Measurements from ENCODE around the gene PDIA4.

Gene PDIA4

DNA sequence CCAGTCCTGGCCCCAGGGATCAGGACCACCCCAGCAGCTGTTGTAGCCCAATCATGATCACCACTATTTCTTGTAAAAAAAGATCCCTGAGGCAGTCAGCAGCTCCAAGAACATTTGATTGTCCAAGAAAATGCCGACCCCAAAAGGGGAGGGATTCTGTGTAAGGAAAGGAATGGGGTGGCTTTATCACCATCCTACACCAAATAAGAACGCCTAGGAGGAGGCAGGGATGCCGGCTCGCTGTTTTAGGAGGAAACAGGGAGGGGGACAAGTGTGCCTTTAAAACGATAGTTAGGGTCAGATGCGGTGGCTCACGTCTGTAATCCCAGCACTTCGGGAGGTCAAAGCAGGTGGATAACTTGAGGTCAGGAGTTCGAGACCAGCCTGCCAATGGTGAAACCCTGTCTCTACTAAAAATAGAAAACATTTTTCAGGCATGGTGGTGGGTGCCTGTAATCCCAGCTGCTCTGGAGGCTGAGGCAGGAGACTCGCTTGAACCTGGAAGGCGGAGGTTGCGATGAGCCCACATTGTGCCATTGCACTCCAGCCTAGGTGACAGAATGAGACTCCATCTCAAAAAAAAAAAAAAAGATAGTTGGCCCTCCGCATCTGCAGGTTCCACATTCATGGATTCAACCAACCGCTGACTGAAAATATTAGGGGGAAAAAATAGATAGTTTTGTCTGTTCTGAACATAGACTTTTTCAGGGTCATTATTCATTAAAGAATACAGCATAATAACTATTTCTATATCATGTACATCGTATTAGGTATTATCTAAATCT is 63.6 kb downstream of the PDIA4 start:
- DNase-seq (ENCODE audit: low spot score): no peak

DNA sequence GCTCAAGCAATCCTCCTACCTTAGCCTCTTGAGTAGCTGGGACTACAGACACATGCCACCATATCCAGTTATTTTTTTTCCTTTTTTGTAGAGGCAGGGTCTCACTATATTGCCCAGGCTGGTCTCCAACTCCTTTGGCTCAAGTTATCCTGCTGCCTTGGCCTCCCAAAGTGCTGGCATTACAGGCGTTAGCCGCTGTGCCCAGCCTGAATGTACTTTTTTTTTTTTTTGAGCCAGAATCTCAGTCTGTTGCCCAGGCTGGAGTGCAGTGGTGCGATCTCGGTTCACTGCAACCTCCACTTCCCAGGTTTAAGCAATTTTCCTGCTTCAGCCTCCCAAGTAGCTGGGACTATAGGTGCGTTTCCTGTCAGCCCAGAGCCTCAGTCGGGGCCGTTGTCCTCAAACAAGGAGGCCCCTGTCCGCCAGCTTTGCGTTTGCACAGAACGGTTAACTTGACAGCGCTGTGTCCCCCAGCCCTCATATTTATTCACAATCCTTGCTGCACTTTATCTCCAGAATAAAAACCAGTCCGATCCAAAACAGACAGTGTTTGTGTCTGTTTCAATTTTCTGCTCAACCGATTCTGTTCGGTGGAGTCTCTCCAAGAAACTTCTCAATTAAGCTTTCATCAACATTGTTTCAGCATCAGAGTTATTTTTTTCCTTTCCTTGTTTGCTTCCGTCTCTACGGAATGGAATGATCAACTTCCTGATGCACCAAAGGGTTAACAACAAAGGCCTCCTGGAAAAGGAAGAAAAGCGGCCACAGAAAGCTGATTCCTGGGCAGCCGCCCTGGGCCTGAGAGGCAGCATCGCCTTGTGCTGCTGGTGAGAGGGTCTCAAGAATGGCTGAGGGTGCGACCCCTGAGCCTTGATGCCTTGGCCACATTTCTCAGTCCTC is 64.5 kb downstream of the PDIA4 start:
- no peak for DNase-seq (ENCODE audit: low spot score)

DNA sequence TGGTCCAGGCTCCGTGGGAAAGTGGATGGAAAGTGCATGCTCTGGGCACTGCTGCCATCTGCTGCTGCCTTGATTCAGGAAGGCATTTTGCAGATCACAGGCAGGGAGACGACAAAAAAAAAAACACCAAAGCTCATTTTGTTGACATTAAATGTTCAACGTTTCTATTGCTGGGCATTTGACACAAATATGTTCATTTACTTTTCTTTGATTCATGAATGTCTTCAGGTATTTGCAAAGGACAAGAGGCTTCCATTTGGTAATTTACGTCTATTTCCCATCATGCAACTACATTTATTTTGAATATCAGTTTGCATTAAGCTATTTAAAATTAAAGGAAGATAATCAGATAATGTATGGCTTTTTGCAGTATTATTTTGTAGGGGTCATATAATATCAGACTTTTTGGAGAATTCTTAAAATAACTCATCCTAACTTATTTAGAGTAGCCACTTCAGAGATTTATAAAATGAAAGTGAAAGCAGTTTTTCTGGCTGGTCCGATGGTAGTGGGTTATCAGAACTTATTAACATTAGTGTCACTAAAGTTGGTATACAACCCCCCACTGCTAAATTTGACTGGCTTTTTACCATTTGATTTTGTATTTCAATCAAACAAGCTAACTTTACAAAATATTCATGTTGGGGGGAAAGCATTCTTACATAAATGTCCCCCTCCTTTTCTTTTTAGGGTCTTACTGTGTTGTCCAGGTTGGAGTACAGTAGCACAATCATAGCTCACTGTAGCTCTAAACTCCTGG is 65.3 kb downstream of the PDIA4 start:
- DNase-seq (ENCODE audit: low spot score): peak; percentile 88

DNA sequence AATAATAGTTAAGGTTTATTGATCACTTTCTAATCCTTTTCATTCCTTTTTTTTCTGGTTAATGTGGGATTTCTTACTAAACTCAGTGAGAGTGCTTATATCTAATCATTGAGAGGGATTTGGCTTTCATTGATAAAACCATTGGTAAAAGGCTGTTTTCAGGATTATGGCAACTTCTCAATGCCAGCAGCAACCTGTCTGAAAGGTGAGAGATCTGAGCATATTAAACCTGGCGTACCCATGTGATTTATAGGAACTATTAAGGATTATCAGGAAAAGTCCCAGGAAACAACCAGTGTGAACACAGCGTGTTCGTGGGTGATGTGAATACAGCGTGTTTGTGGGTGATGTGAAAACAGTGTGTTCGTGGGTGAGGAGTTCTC is 65.9 kb downstream of the PDIA4 start:
- DNase-seq (ENCODE audit: low spot score): no peak

DNA sequence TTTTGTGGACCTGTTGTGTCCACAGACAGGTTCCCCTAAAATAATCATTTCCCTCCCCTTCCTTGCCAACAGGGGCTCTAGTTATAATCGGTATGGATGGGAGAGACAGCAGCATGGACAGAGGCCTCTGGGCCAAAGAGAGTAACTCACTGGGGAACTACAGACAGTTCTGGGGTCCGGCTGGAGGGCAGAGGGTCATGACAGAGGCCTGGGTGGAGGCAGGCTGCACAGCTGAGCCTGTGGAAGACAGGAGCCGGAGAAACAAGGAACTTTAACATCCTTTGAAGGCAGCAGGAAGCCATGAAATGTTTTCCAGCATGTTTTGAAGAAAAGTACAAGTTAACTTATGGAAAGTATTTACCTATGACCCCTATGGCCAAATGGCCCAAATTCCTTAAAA is 68.6 kb downstream of the PDIA4 start:
- DNase-seq (ENCODE audit: low spot score): no peak

DNA sequence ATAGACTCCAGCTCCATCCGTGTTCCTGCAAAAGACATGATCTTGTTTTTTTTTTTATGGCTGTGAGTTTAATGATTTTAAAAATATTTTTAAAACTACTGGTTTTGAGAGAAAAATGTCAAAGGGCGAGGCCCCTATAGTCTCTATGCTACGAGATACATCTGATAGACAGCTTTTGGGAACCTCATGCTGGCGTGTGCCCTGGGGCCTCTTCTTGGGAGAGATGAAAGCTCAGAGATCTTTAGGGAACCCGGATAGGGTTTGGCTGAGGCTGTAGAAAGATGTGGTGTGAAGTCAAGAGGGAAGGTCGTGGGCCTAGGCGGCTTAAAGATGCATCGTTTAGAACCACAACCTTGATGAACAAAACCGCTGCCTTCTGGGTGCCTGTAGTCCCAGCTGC is 70.2 kb downstream of the PDIA4 start:
- no peak for DNase-seq (ENCODE audit: low spot score)

DNA sequence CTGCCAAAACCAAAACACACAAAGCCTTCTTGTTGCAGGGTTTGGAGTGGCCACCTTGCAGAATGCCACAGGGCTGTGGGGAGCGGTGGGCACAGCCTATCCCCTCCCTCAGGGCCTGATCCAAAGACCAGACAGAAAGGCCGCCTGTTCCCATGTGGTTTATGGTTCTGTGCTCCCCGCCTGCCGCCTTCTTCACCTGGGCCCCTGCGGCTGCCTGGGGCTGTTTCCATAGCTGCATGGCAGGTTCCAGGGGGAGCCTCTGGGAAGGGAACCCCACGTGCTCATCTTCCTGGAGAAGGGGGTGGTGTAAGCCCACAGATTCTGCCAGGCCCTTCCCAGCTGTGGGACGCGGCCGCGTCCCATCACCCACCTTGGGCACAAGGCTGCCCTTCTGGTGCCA is 73.5 kb downstream of the PDIA4 start:
- no peak for DNase-seq (ENCODE audit: low spot score)

DNA sequence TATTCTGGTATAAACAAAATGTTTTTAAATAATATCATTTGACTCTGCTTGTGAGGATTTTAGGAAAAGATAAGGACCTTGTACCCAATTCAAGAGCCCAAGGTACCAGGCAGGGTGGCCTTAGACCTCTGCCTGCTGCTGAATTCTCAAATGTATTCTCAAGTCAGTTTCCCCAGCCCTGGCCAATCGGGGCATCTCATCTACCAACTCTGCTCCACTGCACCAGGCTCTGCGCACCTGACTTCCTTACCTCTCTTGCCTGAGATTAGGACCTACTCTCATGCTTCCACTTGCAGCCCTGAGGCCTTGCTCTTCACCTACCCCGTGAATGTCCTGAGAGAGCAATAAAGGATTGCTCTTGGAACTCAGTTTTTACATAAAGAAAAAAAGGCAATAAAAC is 74.6 kb downstream of the PDIA4 start:
- DNase-seq (ENCODE audit: low spot score): no peak

All from NAMALWA (cell line).